ENCODE measurements around the gene C19orf73. TPM values are rescaled to one million over a fixed set of nuclear protein-coding genes. Genes with fewer than 3 reads are reported as not detected.
"Not testable (repeated sequence)": the region's sequence is repeated elsewhere in the genome, so short reads cannot be mapped to it uniquely, and the experiment has no call there.

C19orf73 gene
- total RNA-seq, 4 donors from 2014 or later = 1.8 TPM; not detected in 3

GRCh38 chr19:49127674-49128544, 9.0 kb upstream of the C19orf73 start:
- no peaks in the 10 kb centered on the region for H3K36me3 ChIP-seq
- peak overlapping the region in 1 of 2 donors; percentile 39 for H3K4me3 ChIP-seq
- WGBS, 2 donors (ENCODE audit: low coverage in 1 of 2) = 2 to 9% methylated on average over 11 of the region's 63 CpGs
- TF ChIP-seq CTCF (IDR thresholded peaks at IDR 0.05) (peak in 3 of 4 experiments; percentile 40 to 51 (median 47)), POLR2AphosphoS5 (IDR thresholded peaks at IDR 0.05) (no peak)
- peak overlapping the region in 3 of 4 donors; percentile 77 to 81 (median 80) for H3K27ac ChIP-seq
- ATAC-seq = peak; percentile 97
- H3K9me3 ChIP-seq = no peaks in the 10 kb centered on the region
- no peaks in the 10 kb centered on the region for H3K27me3 ChIP-seq
- H3K4me1 ChIP-seq = peaks cover 0 to 21% (median 9%) of the 10 kb centered on the region in 3 donors

- not testable (repeated sequence) for H3K27me3 ChIP-seq, H3K4me3 ChIP-seq, H3K9me3 ChIP-seq, ATAC-seq, H3K36me3 ChIP-seq
- WGBS, 2 donors (ENCODE audit: low coverage in 1 of 2) = 87 to 100% methylated on average over 6 to 10 of the region's 12 CpGs
- Histone ChIP-seq H3K27ac (peak overlapping the region in 2 of 4 donors; percentile 80 to 81), H3K4me1 (peaks cover 0 to 20% (median 9%) of the 10 kb centered on the region in 3 donors)
Measured at GRCh38 chr19:49127225-49127624, 8.3 kb upstream of the C19orf73 start.

GRCh38 chr19:49126575-49126974, 7.6 kb upstream of the C19orf73 start:
- no peak for ATAC-seq
- H3K36me3 ChIP-seq = no peaks in the 10 kb centered on the region
- no peaks in the 10 kb centered on the region for H3K27me3 ChIP-seq
- H3K9me3 ChIP-seq = no peaks in the 10 kb centered on the region
- H3K4me3 ChIP-seq = no peak overlapping the region
- no peak for TF ChIP-seq CTCF (IDR thresholded peaks at IDR 0.05)
- TF ChIP-seq POLR2A (IDR thresholded peaks at IDR 0.05) = no peak
- no peak for TF ChIP-seq EP300 (IDR thresholded peaks at IDR 0.05)
- TF ChIP-seq POLR2AphosphoS5 (IDR thresholded peaks at IDR 0.05) = no peak
- 100% methylated on average over 1 of the region's 4 CpGs; no CpG with 5 or more reads in 1 of the 2 donors for WGBS, 2 donors (ENCODE audit: low coverage in 1 of 2)
- peaks cover 0 to 20% (median 9%) of the 10 kb centered on the region in 3 donors for H3K4me1 ChIP-seq
- H3K27ac ChIP-seq = no peak overlapping the region

GRCh38 chr19:49125025-49125731, 6.2 kb upstream of the C19orf73 start:
- H3K27ac ChIP-seq = no peak overlapping the region
- no peak for ATAC-seq
- 52 to 72% methylated on average over 5 of the region's 23 CpGs for WGBS, 2 donors (ENCODE audit: low coverage in 1 of 2)

GRCh38 chr19:49123285-49123684, 4.3 kb upstream of the C19orf73 start:
- H3K27ac ChIP-seq, H3K4me3 ChIP-seq, H3K9me3 ChIP-seq, H3K27me3 ChIP-seq, ATAC-seq, H3K36me3 ChIP-seq: not testable (repeated sequence)
- WGBS, 2 donors (ENCODE audit: low coverage in 1 of 2) = 83 to 100% methylated on average over 1 to 8 of the region's 11 CpGs
- H3K4me1 ChIP-seq = peaks cover 4 to 29% (median 17%) of the 10 kb centered on the region in 3 donors

More at GRCh38 chr19:49125025-49125731, 6.2 kb upstream of the C19orf73 start:
- peaks cover 0 to 24% (median 12%) of the 10 kb centered on the region in 3 donors for H3K4me1 ChIP-seq
- H3K36me3 ChIP-seq = no peaks in the 10 kb centered on the region
- TF ChIP-seq POLR2AphosphoS5 (IDR thresholded peaks at IDR 0.05) = no peak
- no peak for TF ChIP-seq POLR2A (IDR thresholded peaks at IDR 0.05)
- TF ChIP-seq CTCF (IDR thresholded peaks at IDR 0.05) = no peak
- TF ChIP-seq EP300 (IDR thresholded peaks at IDR 0.05) = no peak
- H3K4me3 ChIP-seq = no peak overlapping the region
- H3K27me3 ChIP-seq = no peaks in the 10 kb centered on the region
- H3K9me3 ChIP-seq = no peaks in the 10 kb centered on the region

- not testable (repeated sequence) for H3K27ac ChIP-seq, H3K27me3 ChIP-seq, H3K4me3 ChIP-seq, ATAC-seq, H3K36me3 ChIP-seq, H3K9me3 ChIP-seq
- 71 to 90% methylated on average over 4 to 10 of the region's 10 CpGs for WGBS, 2 donors (ENCODE audit: low coverage in 1 of 2)
- peaks cover 4 to 33% (median 20%) of the 10 kb centered on the region in 3 donors for H3K4me1 ChIP-seq
Measured at GRCh38 chr19:49121841-49122240, 2.9 kb upstream of the C19orf73 start.
